Measurements from ENCODE around the gene SH2B2. TPM values are rescaled to one million over a fixed set of nuclear protein-coding genes. Genes with fewer than 3 reads are reported as not detected.

SH2B2 gene
- total RNA-seq (1 to 10 TPM in 1 of 2 experiments, under 1 TPM in 1; 0.79 to 1.2 TPM), polyA plus RNA-seq (under 1 TPM in 1 of 2 donors, not detected in 1; 0.69 TPM)

DNA sequence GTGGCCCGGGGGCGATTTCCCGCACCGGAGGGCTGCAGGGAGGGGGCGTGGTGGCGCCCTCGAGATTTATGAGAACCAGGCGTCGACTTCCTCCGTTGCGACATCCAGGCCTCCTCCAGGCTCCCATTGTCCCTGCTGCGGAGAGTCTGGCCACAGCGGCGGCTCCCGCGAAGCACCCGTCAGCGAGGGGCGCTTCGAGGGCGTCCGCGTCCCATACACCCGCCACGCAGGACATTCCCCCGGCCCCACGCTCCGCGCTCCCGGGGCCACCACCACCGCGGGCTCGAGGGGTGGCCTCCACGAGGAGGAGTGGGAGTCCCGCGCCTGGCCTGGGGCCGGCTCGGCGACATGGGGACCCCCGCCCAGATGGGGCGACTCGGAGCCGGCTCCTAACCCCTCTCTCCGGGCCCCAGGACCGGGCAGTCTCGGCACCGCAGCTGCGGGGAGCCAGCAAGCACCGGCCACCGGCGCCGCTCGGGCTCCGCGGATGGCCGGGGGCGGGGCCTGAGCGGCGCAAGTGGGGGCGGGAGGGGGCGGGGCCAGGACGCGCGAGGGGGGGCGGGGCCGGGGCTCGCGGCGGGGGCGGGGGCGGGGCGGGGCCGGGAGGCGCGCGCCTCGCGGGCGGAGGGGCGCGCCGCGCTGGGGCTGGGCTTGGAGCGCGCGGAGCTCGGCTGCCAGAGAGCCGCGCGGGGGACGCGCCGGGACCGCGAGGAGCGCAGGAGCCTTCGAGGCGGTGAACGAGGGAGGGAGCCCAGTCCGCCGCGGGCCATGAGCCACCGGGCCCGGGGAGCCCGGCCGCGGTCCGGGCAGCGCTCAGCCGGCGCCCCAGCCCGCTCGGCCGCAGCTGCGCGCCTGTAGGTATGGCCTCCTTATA, at the start of gene SH2B2:
SH2B2 (plus strand) TSS at position 632 of the 874 bp plus-strand sequence. CDS start 13,683 bp downstream, outside the sequence.
- Mint-ChIP-seq H3K4me3 (peak within 1 kb of the TSS; percentile 70 to 86 (median 78)), H3K4me1 (peaks cover 19 to 45% (median 29%) of the 10 kb centered on the region in 4 donors), H3K27ac (peak within 1 kb of the TSS in 3 of 7 donors; percentile 42 to 85 (median 55)), H3K9me3 (no peaks in the 10 kb centered on the region), H3K27me3 (peaks cover 0 to 2% of the 10 kb centered on the region in 2 donors), H3K36me3 (no peaks in the 10 kb centered on the region)
- intact Hi-C loops (cut with micrococcal nuclease), result loop anchor here (5.0 to 10.0 kb wide), 2 partner anchors 78 to 176 kb away; partner anchors contain the start of genes ALKBH4 and LRWD1
- no peaks in the 10 kb centered on the region for H3K36me3 ChIP-seq (ENCODE audit: insufficient read depth, low read length)
- H3K27ac ChIP-seq (ENCODE audit: low read depth, low read length), result peak within 1 kb of the TSS; percentile 38
- POLR2A ChIA-PET (ENCODE audit: partially characterized antibody), result interaction anchor here (0.7 to 1.7 kb wide), 4 partner anchors 11 to 164 kb away, joined by 3 to 10 read pairs (median 4); partner anchors contain the start of gene PRKRIP1
- peak within 1 kb of the TSS; percentile 29 to 68 for H3K4me3 ChIP-seq (ENCODE audit: low read length in 2 of 2)
- H3K9me3 ChIP-seq (ENCODE audit: control insufficient read depth in 1 of 2, low read length in 2 of 2), result no peaks in the 10 kb centered on the region
- no peaks in the 10 kb centered on the region for H3K27me3 ChIP-seq (ENCODE audit: insufficient read depth, low read length)
- CTCF ChIA-PET (ENCODE audit: partially characterized antibody), result interaction anchor here (0.7 kb wide), 1 partner anchor 17 kb away, joined by 3 read pairs; no protein-coding TSS in a partner anchor
- H3K4me1 ChIP-seq (ENCODE audit: insufficient read depth, low read length), result peaks cover 35% of the 10 kb centered on the region
- peak; percentile 43 to 58 (median 50) for DNase-seq

DNA sequence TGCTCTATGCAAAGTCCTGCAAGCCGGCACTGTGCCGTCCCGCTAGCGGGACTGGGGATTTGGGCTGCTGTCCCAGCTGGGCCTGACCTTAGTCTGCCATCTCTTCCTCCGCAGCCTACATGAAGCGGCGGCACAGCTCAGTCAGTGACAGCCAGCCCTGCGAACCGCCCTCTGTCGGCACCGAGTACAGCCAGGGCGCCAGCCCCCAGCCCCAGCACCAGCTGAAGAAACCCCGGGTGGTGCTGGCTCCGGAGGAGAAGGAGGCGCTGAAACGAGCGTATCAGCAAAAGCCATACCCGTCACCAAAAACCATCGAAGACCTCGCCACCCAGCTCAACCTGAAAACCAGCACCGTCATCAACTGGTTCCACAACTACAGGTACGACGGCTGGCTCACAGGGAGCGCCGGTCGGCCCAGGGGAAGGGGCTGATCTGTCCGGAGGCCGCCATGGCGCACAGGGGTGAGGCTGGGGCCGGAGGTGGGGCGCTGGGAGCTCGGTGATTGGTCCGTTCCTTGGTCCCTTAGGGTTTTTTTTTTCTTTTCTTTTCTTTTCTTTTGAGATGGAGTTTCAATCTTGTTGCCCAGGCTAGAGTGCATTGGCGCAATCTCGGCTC, 47.4 kb upstream of the SH2B2 start:
- Mint-ChIP-seq H3K36me3 (peaks cover 24 to 46% of the 10 kb centered on the region in 2 donors), H3K4me1 (no peaks in the 10 kb centered on the region), H3K27me3 (no peaks in the 10 kb centered on the region), H3K9me3 (no peaks in the 10 kb centered on the region), H3K4me3 (no peak overlapping the region), H3K27ac (no peak overlapping the region)
- DNase-seq, result no peak
- Histone ChIP-seq H3K9me3 (ENCODE audit: control insufficient read depth in 1 of 2, low read length in 2 of 2) (no peaks in the 10 kb centered on the region), H3K4me1 (ENCODE audit: insufficient read depth, low read length) (no peaks in the 10 kb centered on the region), H3K36me3 (ENCODE audit: insufficient read depth, low read length) (peaks cover 1% of the 10 kb centered on the region), H3K27me3 (ENCODE audit: insufficient read depth, low read length) (no peaks in the 10 kb centered on the region), H3K4me3 (ENCODE audit: low read length in 2 of 2) (no peak overlapping the region), H3K27ac (ENCODE audit: low read depth, low read length) (no peak overlapping the region)
- intact Hi-C loops (cut with micrococcal nuclease), result no loop called here
- CTCF ChIA-PET (ENCODE audit: partially characterized antibody), result no interaction called here
- POLR2A ChIA-PET (ENCODE audit: partially characterized antibody), result no interaction called here

DNA sequence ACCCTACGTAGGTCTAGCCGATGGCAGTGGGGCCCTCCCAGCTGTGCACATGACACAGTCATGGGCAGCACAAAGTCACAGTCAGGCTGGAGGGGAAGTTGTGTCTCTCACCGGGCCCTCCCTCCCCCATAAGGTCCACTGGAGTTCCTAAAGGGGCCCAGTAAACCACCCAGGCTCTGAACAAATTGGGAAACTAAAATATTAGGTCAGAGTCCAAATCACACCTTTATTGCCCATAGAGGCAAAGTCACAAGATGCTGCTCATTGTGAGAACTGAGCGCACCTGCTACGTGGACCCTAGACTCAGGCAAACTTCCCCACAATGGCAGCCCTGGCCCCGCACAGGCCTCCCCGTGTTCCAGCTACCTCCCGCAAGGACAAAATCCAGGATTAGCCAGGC, 45.2 kb upstream of the SH2B2 start:
- Mint-ChIP-seq H3K4me1 (no peaks in the 10 kb centered on the region), H3K27ac (no peak overlapping the region), H3K4me3 (no peak overlapping the region), H3K36me3 (peaks cover 17 to 36% of the 10 kb centered on the region in 2 donors), H3K9me3 (no peaks in the 10 kb centered on the region), H3K27me3 (no peaks in the 10 kb centered on the region)
- Histone ChIP-seq H3K27ac (ENCODE audit: low read depth, low read length) (no peak overlapping the region), H3K4me3 (ENCODE audit: low read length in 2 of 2) (no peak overlapping the region), H3K27me3 (ENCODE audit: insufficient read depth, low read length) (no peaks in the 10 kb centered on the region), H3K36me3 (ENCODE audit: insufficient read depth, low read length) (no peaks in the 10 kb centered on the region), H3K9me3 (ENCODE audit: control insufficient read depth in 1 of 2, low read length in 2 of 2) (no peaks in the 10 kb centered on the region), H3K4me1 (ENCODE audit: insufficient read depth, low read length) (no peaks in the 10 kb centered on the region)
- CTCF ChIA-PET (ENCODE audit: partially characterized antibody), result no interaction called here
- no peak for DNase-seq
- POLR2A ChIA-PET (ENCODE audit: partially characterized antibody), result no interaction called here
- intact Hi-C loops (cut with micrococcal nuclease), result no loop called here

DNA sequence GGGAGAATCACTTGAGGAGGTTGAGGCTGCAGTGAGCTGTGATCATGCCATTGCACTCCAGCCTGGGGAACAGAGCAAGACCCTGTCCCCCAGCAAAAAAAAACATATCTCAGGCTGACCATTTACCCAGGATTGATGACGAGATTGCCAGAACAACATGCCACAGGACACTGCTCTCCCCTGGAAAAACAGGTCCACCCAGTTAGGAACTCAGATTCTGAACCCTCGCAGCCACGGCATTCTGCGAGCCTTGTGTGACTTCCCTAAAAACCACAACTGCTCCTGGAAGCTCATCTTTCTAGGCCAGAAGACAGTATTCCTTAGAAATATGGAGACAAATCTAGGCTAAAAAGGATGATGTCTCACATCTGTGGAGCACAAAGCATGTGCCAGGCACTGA, 42.1 kb upstream of the SH2B2 start:
- no peak for DNase-seq
- Mint-ChIP-seq H3K27me3 (no peaks in the 10 kb centered on the region), H3K9me3 (no peaks in the 10 kb centered on the region), H3K27ac (peak overlapping the region in 1 of 7 donors; percentile 8), H3K36me3 (peaks cover 17 to 30% of the 10 kb centered on the region in 2 donors), H3K4me3 (no peak overlapping the region), H3K4me1 (no peaks in the 10 kb centered on the region)
- intact Hi-C loops (cut with micrococcal nuclease), result no loop called here
- Histone ChIP-seq H3K36me3 (ENCODE audit: insufficient read depth, low read length) (no peaks in the 10 kb centered on the region), H3K4me3 (ENCODE audit: low read length in 2 of 2) (no peak overlapping the region), H3K4me1 (ENCODE audit: insufficient read depth, low read length) (no peaks in the 10 kb centered on the region), H3K27me3 (ENCODE audit: insufficient read depth, low read length) (no peaks in the 10 kb centered on the region), H3K27ac (ENCODE audit: low read depth, low read length) (no peak overlapping the region), H3K9me3 (ENCODE audit: control insufficient read depth in 1 of 2, low read length in 2 of 2) (no peaks in the 10 kb centered on the region)
- CTCF ChIA-PET (ENCODE audit: partially characterized antibody), result interaction anchor here (1.0 kb wide), 1 partner anchor 8 kb away, joined by 3 read pairs; no protein-coding TSS in a partner anchor
- POLR2A ChIA-PET (ENCODE audit: partially characterized antibody), result no interaction called here

DNA sequence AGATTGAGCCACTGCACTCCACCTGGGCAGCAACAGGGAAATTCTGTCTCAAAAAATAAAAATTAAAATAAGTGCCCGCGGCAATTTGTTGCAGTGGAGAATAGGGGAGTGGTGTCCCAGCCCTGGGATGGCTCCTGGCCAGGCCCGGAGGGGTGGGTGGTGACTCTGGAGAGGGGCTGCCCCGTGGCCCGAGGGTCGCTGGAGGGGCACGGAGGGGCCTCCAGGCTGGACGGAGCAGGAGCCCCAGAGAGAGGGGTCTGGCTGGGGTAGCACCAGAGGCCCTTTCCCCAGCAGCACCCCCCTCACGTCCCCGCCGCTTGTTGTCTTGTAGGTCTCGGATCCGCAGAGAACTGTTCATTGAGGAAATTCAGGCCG, 38.6 kb upstream of the SH2B2 start:
- intact Hi-C loops (cut with micrococcal nuclease), result no loop called here
- H3K4me1 ChIP-seq (ENCODE audit: insufficient read depth, low read length), result no peaks in the 10 kb centered on the region
- no peak for DNase-seq
- H3K4me3 ChIP-seq (ENCODE audit: low read length in 2 of 2), result no peak overlapping the region
- H3K36me3 ChIP-seq (ENCODE audit: insufficient read depth, low read length), result no peaks in the 10 kb centered on the region
- H3K27me3 ChIP-seq (ENCODE audit: insufficient read depth, low read length), result no peaks in the 10 kb centered on the region
- ChIA-PET CTCF (ENCODE audit: partially characterized antibody) (no interaction called here), POLR2A (ENCODE audit: partially characterized antibody) (no interaction called here)
- H3K36me3 Mint-ChIP-seq, result peaks cover 25 to 27% of the 10 kb centered on the region in 2 donors
- H3K9me3 Mint-ChIP-seq, result no peaks in the 10 kb centered on the region
- no peak overlapping the region for H3K27ac Mint-ChIP-seq
- no peaks in the 10 kb centered on the region for H3K27me3 Mint-ChIP-seq
- no peaks in the 10 kb centered on the region for H3K9me3 ChIP-seq (ENCODE audit: control insufficient read depth in 1 of 2, low read length in 2 of 2)
- H3K4me1 Mint-ChIP-seq, result peaks cover 0 to 3% (median 0%) of the 10 kb centered on the region in 4 donors
- no peak overlapping the region for H3K27ac ChIP-seq (ENCODE audit: low read depth, low read length)
- H3K4me3 Mint-ChIP-seq, result no peak overlapping the region

DNA sequence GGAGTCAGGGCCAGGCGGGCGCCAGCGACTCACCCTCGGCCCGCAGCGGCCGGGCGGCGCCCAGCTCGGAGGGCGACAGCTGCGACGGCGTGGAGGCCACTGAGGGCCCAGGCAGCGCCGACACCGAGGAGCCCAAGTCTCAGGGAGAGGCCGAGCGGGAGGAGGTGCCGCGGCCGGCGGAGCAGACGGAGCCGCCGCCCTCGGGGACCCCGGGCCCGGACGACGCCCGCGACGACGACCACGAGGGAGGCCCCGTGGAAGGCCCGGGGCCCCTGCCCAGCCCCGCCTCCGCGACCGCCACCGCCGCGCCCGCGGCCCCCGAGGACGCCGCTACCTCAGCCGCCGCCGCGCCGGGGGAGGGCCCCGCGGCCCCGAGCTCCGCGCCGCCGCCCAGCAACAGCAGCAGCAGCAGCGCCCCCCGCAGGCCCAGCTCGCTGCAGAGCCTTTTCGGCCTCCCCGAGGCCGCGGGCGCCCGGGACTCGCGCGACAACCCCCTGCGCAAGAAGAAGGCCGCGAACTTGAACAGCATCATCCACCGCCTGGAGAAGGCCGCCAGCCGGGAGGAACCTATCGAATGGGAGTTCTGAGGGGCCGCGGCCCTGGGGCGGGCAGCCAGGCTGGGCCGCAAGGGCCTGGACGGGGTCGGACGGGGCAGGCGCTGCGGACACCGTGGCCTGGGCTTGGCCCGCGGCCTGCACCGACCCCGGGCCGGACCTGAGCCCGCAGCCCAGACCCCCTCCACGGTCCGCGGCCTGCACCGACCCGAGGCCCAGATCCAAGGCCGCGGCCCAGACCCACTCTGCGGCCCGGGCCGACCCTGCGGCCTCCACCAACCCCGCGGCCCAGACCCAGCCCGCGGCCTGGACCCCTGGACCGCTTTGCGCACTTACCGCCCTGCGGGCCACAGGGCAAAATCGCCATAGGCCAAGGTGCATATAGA, 37.9 kb upstream of the SH2B2 start:
- Histone ChIP-seq H3K4me3 (ENCODE audit: low read length in 2 of 2) (no peak overlapping the region), H3K36me3 (ENCODE audit: insufficient read depth, low read length) (no peaks in the 10 kb centered on the region), H3K4me1 (ENCODE audit: insufficient read depth, low read length) (no peaks in the 10 kb centered on the region), H3K27ac (ENCODE audit: low read depth, low read length) (no peak overlapping the region), H3K27me3 (ENCODE audit: insufficient read depth, low read length) (no peaks in the 10 kb centered on the region), H3K9me3 (ENCODE audit: control insufficient read depth in 1 of 2, low read length in 2 of 2) (no peaks in the 10 kb centered on the region)
- ChIA-PET CTCF (ENCODE audit: partially characterized antibody) (interaction anchor here (1.0 kb wide), 1 partner anchor 12 kb away, joined by 3 read pairs; no protein-coding TSS in a partner anchor), POLR2A (ENCODE audit: partially characterized antibody) (no interaction called here)
- no peak for DNase-seq
- Mint-ChIP-seq H3K4me1 (peaks cover 0 to 3% (median 0%) of the 10 kb centered on the region in 4 donors), H3K27me3 (no peaks in the 10 kb centered on the region), H3K27ac (no peak overlapping the region), H3K36me3 (peaks cover 21 to 31% of the 10 kb centered on the region in 2 donors), H3K4me3 (no peak overlapping the region), H3K9me3 (no peaks in the 10 kb centered on the region)
- intact Hi-C loops (cut with micrococcal nuclease), result no loop called here
